GM12891 (cell line): Measurements from ENCODE around the gene CHRNE.

Experiments used
- POLR2A ChIP-seq: IDR thresholded peaks from 2 replicates; pipeline ENCODE4 v1.6.1; 2011; ENCODE audit warnings: low read depth, low read length, control low read depth
- POLR2AphosphoS5 ChIP-seq: IDR thresholded peaks from 2 replicates; pipeline ENCODE4 v1.6.1; 2011; ENCODE audit warnings: low read depth, low read length, control low read depth
- TAF1 ChIP-seq: IDR thresholded peaks from 2 replicates; pipeline ENCODE4 v1.6.1; 2011; ENCODE audit warnings: low read depth, low read length, control low read depth

GRCh38 chr17:4886830-4887229 is 16.1 kb downstream of the CHRNE start:
- TF ChIP-seq POLR2AphosphoS5 (no peak), POLR2A (no peak), TAF1 (no peak)
